ENCODE measurements around the gene IPO13.

GRCh38 chr1:43962324-43962723, 15.6 kb downstream of the IPO13 start:
- TF ChIP-seq CTCF (IDR thresholded peaks at IDR 0.05 in 8 of 11, conservative IDR thresholded peaks at IDR 0.05 in 3 of 11) (no peak), POLR2AphosphoS5 (IDR thresholded peaks at IDR 0.05) (no peak), POLR2A (IDR thresholded peaks at IDR 0.05) (no peak)

Data from spleen (tissue), 7 donors.